Mononuclear cell (primary cell): ENCODE measurements around the gene SETD4. TPM values are rescaled to one million over a fixed set of nuclear protein-coding genes. Genes with fewer than 3 reads are reported as not detected.

ENCODE experiments used
- H3K27me3 ChIP-seq: 2 replicates; pipeline ENCODE4 v1.6.0; 2011; ENCODE audit warnings: low read length, control low read depth; ENCODE audit not compliant: insufficient read depth
- H3K4me1 ChIP-seq: 2 replicates; pipeline ENCODE4 v1.5.1; 2011; ENCODE audit warnings: mild to moderate bottlenecking, low read length, control low read depth; ENCODE audit not compliant: insufficient read depth
- H3K4me3 ChIP-seq: 2 replicates; pipeline ENCODE4 v1.5.1; 2011; ENCODE audit warnings: mild to moderate bottlenecking, low read length, moderate library complexity
- H3K9me3 ChIP-seq: 2 replicates; pipeline ENCODE4 v1.5.1; 2011; ENCODE audit warnings: low read depth, mild to moderate bottlenecking, control low read depth, low read length
- total RNA-seq: library from RNA; depleted of rRNA; stranded (reverse); fragments of >200 nt; gene quantifications from one replicate; pipeline ENCODE4 v1.2.3, GENCODE V29; 2012

Gene SETD4
- total RNA-seq, 1 donor: 8.4 TPM

DNA sequence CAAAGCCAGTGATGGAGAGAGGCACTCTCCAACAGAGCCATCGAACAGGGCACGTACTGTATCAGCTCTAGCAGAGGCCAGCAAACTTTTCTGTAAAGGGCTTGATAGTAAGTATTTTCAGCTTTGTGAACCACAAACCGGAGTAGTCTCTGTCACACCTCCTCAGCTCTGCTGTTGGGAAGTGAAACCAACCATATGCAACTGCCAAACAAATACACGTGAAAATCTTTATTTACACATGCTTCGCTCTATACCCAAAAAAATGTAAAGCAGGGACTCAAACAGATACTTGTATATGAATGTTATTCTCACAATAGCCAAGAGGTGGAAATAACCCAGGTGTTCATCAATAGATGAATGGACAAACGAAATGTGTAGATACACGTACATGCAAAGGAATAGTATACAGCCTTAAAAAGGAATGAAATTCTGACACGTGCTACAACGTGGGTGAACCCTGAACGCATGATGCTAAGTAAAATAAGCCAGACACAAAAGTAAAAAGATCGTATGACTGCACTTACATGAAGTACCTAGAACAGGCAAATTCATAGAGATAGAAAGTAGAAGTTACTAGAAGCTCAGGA, 39.0 kb downstream of the SETD4 start:
- Histone ChIP-seq H3K9me3 (no peaks in the 10 kb centered on the region), H3K4me3 (no peak overlapping the region), H3K27me3 (no peaks in the 10 kb centered on the region), H3K4me1 (no peaks in the 10 kb centered on the region)

DNA sequence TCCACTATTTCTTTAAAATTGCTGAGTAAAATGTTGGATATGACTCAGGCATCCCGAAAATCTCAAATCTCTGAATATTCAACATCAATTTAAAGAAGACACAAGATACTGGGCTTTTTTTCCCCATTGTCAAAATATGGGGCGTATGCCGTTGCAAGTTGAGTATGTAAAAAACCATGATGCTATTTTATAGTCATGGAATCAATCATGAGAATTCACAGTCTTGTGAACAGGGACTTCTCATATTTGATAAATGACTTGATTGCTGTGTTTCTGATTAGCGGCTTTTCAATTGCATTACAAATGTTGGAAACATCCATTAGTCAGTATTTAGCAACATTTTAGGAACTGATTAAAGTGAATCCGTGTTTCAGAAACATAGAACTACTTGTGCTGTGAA, 45.3 kb downstream of the SETD4 start:
- no peak overlapping the region for H3K4me3 ChIP-seq
- no peaks in the 10 kb centered on the region for H3K4me1 ChIP-seq
- no peaks in the 10 kb centered on the region for H3K27me3 ChIP-seq
- no peaks in the 10 kb centered on the region for H3K9me3 ChIP-seq

DNA sequence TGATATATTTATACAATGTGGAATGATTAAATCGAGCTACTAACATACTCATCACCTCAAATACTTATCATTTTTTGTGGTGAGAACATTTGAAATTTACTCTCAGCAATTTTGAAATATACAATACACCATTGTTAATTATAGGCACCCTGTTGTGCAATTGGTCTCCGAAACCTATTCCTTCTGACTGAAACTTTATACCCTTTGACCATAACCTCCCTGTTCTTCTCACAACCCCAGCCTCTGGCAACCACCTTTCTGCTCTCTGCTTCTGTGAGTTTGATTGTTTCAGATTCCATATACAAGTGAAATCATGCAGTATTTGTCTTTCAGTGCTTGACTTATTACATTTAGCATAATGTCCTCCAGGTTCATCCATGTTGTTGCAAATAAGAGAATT, 49.5 kb downstream of the SETD4 start:
- H3K4me1 ChIP-seq: no peaks in the 10 kb centered on the region
- no peak overlapping the region for H3K4me3 ChIP-seq
- H3K9me3 ChIP-seq: no peaks in the 10 kb centered on the region
- no peaks in the 10 kb centered on the region for H3K27me3 ChIP-seq

DNA sequence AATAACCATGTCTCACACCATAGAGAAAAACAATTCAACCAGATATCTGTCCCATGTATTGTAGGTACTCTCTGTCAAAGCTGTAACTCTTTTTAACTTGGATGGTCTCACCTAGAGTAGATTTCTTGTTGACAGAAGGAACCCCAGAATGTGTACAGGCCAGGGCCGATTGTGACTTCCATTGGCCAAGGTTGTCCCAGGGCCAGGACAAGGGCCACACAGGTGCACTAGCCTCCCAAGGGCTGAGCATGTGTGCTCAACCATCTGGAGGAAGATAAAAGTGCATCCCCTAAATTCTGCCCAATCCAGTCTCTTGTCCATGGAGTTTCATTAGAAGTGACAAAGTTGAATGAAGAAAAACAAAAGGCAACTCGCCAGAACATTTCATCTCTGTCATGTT, 51.8 kb downstream of the SETD4 start:
- Histone ChIP-seq H3K9me3 (no peaks in the 10 kb centered on the region), H3K4me1 (no peaks in the 10 kb centered on the region), H3K4me3 (no peak overlapping the region), H3K27me3 (no peaks in the 10 kb centered on the region)

DNA sequence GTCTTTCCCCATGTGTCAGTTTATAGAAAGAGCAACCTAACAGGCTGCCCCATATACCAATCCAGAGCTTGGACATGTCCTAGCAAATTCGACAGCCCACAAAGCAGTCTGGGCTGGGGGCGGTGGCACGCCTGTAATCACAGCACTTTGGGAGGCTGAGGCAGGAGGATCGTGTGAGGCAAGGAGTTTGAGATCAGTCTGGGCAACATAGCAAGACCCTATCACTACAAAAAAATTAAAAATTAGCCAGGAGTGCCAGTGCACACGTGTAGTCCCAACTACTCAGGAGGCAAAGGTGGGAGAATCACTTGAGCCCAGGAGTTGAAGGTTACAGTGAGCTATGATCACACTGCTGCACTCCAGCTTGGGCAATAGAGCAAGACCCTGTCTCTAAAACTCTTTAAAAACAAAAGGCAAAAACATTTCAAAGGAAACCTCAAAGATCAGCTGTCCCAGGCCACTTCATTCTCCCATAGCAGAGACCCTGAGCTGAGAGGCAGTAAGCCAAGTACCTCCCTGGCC, 54.4 kb downstream of the SETD4 start:
- Histone ChIP-seq H3K9me3 (no peaks in the 10 kb centered on the region), H3K27me3 (no peaks in the 10 kb centered on the region), H3K4me3 (no peak overlapping the region), H3K4me1 (no peaks in the 10 kb centered on the region)

DNA sequence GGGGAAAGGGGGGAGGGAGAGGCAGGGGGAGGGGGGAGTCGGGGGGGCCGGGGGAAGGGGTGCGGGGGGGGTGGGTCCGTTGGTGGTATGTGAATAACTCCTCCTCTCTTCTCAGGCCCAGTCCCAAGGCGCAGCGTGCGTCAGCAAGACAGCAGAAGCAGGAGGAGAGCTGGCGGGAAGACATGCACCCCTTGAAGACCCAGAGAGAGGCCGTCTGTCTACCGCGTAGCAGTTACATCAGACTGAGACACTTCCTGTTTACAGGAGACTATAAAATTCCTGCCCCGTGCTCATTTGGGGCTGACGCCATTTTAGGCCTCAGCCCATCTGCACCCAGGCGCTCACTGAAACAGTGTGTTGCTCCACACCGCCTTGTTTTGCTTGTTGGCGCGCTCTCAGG, 55.3 kb downstream of the SETD4 start:
- H3K4me3 ChIP-seq: no peak overlapping the region
- H3K4me1 ChIP-seq: no peaks in the 10 kb centered on the region
- H3K27me3 ChIP-seq: no peaks in the 10 kb centered on the region
- no peaks in the 10 kb centered on the region for H3K9me3 ChIP-seq

DNA sequence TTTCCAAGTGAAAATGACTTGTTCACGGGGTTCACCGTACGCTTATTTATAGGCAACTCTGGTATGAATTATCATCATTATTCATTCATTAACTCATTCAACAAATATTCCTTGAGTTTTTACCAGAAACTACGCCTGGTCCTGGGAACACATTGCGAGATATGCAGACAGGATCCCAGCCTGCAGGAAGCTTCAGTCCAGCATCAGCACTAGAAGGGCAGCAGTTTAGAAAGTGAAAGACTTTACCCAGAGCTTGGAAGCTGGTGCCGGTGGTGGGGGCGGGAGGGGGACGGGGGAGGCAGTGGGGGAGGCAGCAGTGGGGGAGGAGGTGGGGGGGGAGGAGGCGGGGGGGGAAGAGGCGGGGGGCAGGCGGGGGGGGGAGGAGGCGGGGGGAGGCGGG, 55.9 kb downstream of the SETD4 start:
- Histone ChIP-seq H3K9me3 (no peaks in the 10 kb centered on the region), H3K4me1 (no peaks in the 10 kb centered on the region), H3K27me3 (no peaks in the 10 kb centered on the region), H3K4me3 (no peak overlapping the region)

DNA sequence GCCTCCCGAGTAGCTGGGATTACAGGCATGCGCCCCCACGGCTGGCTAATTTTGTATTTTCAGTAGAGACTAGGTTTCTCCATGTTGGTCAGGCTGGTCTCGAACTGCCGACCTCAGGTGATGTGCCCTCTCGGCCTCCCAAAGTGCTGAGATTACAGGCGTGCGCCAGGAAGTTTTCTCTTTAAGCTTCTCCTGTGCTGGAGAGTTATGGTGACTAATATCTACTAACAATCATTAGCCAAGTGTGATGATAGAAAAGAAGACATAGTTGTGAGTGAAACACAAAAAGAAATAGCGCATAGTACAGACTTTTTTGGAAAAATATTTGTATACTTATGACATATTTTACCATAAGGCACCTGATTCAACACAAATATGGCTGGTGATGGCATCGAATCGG, 56.5 kb downstream of the SETD4 start:
- H3K9me3 ChIP-seq: no peaks in the 10 kb centered on the region
- H3K4me3 ChIP-seq: no peak overlapping the region
- H3K27me3 ChIP-seq: no peaks in the 10 kb centered on the region
- no peaks in the 10 kb centered on the region for H3K4me1 ChIP-seq

DNA sequence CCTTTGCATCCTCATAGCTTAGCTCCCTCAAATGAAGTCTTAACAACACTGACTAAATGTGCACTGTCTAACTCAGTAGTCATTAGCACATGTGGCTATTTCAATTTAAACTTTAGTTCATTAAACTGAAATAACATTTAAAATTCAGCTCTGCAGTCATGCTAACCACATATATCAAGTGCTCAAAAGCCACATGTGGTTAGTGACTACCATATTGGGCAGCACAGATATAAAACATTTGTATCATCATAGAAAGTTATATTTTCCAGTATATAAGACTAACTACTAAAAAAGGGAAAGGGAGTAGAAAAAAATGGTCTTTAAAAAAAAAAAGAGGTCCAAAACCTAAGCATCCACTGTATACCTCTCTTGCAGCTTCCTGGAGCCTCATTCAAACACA, 64.1 kb downstream of the SETD4 start:
- Histone ChIP-seq H3K4me3 (no peak overlapping the region), H3K9me3 (no peaks in the 10 kb centered on the region), H3K4me1 (no peaks in the 10 kb centered on the region), H3K27me3 (peaks cover 15% of the 10 kb centered on the region)

DNA sequence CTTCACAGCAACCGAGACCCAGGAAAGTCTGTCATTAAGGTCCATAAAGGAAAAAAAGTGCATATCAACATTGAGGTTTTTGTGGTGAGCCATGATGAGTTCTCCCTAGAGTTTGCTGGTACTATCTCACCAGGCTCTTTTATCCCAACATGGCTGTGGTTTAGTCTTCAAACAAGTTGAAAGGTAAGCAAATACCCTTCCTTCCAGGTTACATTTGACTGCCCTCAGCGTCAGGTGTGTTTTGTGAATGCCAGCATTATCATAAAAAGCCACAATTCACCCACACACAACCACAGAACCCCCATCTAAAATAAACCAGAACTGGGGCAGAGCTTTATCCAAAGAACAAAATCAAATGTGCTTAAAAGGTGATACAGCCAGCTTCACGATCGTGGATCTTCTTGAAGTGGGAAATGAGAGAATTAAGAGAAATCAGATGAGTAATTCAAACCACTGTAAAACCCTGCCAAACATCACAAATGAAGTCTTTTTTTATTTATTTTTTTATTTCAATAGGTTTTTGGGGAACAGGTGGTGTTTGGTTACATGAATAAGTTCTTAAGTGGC, 64.7 kb downstream of the SETD4 start:
- Histone ChIP-seq H3K9me3 (no peaks in the 10 kb centered on the region), H3K4me1 (no peaks in the 10 kb centered on the region), H3K4me3 (no peak overlapping the region), H3K27me3 (peaks cover 15% of the 10 kb centered on the region)

DNA sequence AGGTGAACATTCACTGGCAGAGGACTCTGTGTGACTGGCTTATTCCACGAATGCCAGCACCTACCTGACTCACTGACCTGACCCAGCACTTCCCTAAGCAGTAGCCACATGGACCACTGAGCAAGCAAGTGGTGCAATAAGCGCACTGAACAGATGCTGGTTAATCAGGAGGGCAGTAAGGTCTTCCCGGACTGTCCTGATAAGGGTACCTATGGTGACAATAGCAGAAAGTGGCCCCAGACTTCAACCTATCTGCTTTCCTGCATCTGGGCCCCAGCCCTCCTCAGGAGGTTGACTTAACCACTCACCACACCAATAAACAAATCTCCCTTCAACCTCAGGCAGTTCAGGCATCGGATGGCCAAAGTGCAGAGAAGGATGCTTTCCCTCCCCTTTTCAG, 65.7 kb downstream of the SETD4 start:
- no peak overlapping the region for H3K4me3 ChIP-seq
- peaks cover 15% of the 10 kb centered on the region for H3K27me3 ChIP-seq
- H3K4me1 ChIP-seq: no peaks in the 10 kb centered on the region
- no peaks in the 10 kb centered on the region for H3K9me3 ChIP-seq

DNA sequence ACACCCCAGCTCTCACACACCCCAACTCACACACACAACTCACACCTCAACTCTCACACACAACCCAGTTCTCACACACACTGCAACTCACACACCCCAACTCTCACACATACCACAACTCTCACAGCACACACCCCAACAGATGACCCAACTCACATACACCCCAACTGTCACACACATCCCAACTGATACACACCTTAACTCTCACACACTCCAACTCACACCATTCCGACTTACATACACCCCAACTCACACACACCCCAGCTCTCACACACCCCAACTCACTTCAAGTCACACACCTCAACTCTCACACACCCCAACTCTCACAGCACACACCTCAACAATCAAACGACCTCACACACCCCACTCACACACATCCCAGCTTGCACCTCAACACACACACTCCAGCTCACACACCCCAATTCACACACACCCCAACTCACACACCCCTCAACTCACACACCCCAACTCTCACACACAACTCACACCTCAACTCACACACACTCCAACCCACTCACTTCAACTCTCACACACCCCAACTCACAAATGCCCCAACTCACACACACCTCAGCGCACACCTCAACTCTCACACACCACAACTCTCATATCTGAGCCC, 66.3 kb downstream of the SETD4 start:
- Histone ChIP-seq H3K4me1 (peaks cover 3% of the 10 kb centered on the region), H3K9me3 (no peaks in the 10 kb centered on the region), H3K4me3 (no peak overlapping the region), H3K27me3 (peaks cover 19% of the 10 kb centered on the region)

DNA sequence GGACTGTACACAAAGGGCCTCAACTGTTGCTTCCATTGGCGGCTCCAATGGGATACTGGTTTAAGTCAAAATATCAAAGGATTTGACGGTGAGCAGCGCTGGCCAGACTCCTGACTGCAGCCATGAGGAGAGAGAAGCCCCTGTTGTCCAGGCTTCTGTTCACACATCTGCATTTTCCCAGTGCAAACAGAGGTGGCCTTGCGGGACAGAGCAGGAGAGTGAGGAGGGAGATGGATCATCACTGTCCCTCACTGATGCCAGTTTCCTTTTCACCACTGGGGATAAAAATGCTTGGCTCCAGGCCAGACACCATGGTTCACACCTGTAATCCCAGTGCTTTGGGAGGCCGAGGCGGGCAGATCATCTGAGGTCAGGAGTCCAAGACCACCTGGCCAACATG, 69.2 kb downstream of the SETD4 start:
- Histone ChIP-seq H3K4me1 (peaks cover 7% of the 10 kb centered on the region), H3K4me3 (no peak overlapping the region), H3K27me3 (peaks cover 18% of the 10 kb centered on the region), H3K9me3 (no peaks in the 10 kb centered on the region)

DNA sequence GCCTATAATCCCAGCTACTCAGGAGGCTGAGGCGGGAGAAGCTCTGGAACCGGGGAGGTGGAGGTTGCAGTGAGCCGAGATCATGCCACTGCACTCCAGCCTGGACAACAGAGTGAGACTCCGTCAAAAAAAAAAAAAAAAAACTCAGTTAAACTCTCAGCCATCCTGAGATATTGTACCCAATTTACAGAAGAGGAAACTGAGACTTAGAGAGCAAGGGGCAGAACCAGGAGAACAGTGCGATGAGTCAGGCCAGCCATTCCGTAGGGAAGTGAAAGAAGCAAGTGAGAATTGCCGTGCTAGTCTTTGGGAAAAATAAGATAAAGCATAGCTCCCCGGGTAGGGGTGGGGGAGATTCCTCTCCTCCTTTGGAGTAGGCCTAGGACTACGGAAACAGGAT, 69.7 kb downstream of the SETD4 start:
- Histone ChIP-seq H3K4me3 (no peak overlapping the region), H3K9me3 (no peaks in the 10 kb centered on the region), H3K4me1 (peaks cover 7% of the 10 kb centered on the region), H3K27me3 (peaks cover 19% of the 10 kb centered on the region)

DNA sequence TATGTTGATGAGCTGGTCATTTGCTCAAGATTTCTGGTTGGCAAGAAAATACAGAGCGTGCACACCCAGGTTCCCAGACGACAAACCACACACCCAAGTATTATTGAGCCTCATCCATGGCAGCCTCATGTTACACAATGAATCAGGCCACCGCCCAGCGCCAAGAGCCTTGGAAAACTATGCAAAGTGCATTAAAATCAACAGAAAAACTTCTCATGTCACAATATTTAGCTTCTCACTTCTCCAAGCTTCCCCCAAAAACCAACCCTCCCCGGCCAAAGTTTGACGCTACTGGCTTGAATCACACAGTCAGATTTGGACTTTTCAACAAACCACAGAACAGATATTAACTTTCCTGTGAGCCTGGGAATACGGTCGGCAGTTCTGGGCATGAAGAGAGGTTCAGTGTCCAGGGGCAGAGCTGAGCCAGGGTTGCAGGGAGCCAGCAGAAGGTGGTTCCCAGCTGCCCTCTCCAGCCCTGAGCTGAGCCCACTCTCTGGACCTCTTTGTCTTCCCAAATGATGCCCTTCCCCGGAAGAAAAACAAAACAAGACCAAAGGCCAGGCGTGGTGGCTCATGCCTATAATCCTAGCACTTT, 71.1 kb downstream of the SETD4 start:
- Histone ChIP-seq H3K4me3 (no peak overlapping the region), H3K9me3 (no peaks in the 10 kb centered on the region), H3K4me1 (peaks cover 7% of the 10 kb centered on the region), H3K27me3 (peaks cover 23% of the 10 kb centered on the region)
